HG03521 (cell line): Measurements from ENCODE around the gene PGR.
"Not testable (repeated sequence)": the region's sequence is repeated elsewhere in the genome, so short reads cannot be mapped to it uniquely, and the experiment has no call there.

Experiments used
- ATAC-seq: cut with Tn5 transposase; IDR thresholded peaks from one replicate; pipeline ENCODE4 v1.9.1; 2021; ENCODE audit warnings: mild to moderate bottlenecking, moderate library complexity; ENCODE audit not compliant: unreplicated experiment

Gene PGR

GRCh38 chr11:101013702-101014101, 115.9 kb downstream of the PGR start:
- ATAC-seq = not testable (repeated sequence)

- no peak for ATAC-seq
Observed at GRCh38 chr11:101011881-101012280, 117.7 kb downstream of the PGR start.

DNA sequence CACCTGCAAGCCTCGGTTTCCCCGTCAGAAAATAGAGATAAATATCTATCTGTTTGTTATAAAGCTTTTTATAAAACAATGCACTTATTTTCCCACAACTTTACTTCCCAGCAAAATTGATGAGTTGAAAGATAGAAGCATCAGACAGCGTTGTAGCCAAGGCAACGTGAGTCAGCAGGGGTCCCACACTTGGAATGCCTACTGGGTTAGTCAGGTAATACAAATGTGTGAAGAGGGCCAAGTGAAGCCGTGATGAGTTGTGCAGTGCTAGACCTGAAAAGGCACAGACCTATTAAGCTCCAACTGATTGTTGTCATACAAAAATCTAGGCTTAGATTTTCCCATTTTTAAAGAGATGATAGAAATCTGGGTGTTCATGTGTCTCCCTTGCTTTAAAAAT, 118.7 kb downstream of the PGR start:
- no peak for ATAC-seq

GRCh38 chr11:101009690-101010055, 119.9 kb downstream of the PGR start:
- no peak for ATAC-seq

- ATAC-seq = no peak
Observed at GRCh38 chr11:101008961-101009689, 120.5 kb downstream of the PGR start.

DNA sequence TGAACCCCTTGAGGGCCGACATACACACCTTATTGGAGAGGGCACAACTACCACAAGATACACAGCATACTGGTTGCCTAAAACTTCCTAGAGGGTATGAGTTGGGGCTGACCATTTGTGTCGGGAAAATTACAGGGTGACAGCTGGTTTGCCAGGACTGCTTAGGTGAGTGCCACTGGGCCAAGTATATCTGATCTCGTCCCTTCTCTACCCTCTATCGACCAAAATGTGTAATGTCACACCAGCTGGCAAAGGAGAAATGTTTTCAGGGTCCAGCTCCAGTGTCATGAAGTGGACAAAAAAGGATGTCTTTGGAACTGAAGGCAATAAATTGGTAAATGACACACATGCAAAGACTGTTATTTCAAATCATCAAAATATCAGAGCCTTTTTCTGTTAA, 126.1 kb downstream of the PGR start:
- ATAC-seq = peak; percentile 70

DNA sequence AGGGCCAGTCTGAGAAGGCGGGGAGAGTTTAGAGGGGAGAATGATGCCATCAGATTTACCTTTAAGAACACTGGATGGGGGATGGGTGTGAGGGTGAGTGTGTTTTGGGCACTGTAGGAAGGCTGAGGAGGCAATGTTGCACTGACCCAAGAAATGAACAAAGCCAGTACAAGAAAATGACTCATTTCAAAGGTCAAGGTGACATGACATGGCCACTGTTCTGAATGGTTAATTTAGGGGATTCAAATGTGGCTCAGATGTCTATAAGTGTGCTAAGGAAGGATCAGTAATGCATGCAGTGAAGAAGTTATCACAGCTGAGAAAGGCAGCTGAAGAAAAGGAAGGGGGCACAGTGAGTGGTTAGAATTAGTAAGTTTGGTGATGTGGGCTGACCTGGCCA, 129.9 kb downstream of the PGR start:
- no peak for ATAC-seq

DNA sequence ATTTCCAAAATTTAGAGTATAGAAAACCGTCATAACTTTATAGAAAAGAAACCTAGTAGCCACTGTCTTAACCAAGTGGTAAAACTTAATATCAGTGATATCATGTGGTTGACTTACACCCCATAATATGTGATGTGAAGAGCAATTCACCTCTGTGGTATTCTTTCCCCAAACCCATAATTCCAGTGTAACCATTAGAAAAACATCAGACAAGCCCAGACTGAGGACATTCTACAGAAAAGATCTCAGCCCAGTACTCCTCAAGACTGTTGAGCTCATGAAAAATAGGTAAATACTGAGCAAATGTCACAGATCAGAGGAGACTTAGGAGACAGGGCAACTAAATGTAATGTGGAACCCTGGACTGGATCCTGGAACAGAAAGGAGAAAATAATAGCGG, 134.6 kb downstream of the PGR start:
- no peak for ATAC-seq

DNA sequence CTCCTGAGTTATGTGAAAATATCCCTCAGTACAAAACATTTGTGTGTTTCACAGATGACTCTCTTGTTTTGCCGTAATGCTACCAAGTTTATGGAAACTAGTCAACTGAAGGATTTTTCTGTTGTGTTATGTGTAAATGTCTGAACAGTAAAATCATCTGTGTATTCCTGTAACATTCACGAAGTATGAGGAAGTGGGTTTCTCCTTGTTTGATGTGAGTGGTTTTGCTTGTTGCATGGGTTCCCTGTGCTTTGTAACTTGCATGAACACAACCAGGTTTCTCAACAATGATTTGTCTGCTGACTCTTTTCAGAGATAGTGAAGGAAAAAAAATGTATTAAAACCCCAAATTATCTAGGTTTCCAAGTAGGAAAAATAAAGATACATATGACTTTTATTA, 138.1 kb downstream of the PGR start:
- no peak for ATAC-seq

DNA sequence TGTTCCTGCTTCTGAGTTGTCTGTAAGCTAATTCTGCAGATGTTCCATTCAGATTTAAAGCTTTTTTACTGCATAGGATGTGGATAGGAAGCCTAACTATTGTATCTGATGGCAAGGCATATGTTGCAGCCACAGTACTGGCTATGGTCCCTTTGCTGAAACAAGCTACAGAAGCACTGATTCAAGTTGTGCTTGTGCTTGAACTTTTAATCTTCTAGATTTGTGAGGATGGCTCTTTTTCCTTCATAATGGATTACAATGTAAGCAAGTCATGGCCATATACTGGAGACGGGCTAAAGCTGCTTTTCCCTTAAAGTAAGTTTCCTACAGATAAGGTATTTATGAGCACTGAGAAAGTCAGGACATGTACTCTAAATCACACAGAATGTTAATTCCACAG, 138.7 kb downstream of the PGR start:
- no peak for ATAC-seq

DNA sequence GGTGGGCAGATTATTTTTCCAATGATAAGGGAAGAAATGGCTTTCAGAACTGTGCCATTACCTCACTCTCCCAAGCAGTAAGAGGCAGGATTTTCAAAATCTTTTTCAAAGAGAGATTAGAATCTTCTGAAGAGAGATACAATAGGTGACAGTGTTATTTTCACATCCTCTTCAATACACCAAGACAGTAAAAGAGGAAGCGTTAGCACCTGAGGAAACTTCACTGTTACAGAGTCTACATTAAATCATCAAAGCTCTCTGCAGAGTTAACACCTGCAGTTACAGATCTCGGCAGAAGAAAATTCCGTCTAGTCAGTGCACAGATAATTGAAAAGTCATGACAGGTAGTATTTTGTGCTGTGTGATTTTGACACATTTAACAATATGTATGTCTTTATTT, 144.9 kb downstream of the PGR start:
- ATAC-seq = peak; percentile 68

- no peak for ATAC-seq
Observed at GRCh38 chr11:100981196-100981824, 148.3 kb downstream of the PGR start.

DNA sequence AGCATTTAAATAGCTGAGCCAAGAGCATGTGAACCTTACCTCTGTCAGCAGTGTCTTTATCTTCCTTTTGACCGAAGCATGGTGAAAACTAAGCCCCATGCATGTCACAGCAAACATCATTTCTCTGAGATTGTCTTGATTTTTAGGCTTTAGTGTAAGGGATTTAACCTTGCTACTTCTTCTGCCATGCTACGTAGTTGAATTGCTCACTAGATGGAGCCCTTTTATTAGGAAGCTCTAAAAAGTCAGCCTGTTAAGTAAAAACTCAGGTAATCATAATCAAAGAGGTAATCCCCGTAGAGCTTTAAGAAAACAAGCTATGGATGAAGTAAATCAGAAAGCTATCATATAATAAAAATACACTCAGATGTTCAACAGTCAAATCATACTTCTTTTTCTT, 149.5 kb downstream of the PGR start:
- ATAC-seq = no peak
